Kidney tubule cell (primary cell): ENCODE data around the gene INKA2.
"Not testable (repeated sequence)": the region's sequence is repeated elsewhere in the genome, so short reads cannot be mapped to it uniquely, and the experiment has no call there.

ENCODE experiments used
- DNase-seq: peaks from one replicate; pipeline ENCODE4 v3.0.0-alpha.2; 2018; ENCODE audit warnings: low spot score

Gene INKA2

GRCh38 chr1:111749628-111750027, 10.4 kb upstream of the INKA2 start:
- no peak for DNase-seq

DNA sequence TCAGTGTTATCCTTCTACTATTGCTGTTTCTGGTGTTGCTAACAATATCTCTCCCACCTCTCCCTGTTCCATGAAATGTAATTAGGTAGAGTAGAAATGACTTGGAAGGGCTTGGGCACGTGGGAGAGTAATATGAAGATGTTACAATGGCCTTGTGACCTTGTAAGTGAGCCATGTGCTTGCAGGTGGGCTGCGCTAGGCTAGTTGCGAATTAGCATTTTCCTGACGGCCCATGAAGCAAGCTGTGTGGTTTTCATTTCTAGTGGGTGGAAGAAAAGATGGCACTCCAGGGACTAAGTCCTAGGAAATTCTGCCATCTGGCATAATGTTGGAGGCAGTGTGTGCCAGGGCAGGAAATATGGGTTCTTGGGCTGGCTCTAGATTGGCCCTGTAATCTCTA, 8.8 kb upstream of the INKA2 start:
- DNase-seq = no peak

DNA sequence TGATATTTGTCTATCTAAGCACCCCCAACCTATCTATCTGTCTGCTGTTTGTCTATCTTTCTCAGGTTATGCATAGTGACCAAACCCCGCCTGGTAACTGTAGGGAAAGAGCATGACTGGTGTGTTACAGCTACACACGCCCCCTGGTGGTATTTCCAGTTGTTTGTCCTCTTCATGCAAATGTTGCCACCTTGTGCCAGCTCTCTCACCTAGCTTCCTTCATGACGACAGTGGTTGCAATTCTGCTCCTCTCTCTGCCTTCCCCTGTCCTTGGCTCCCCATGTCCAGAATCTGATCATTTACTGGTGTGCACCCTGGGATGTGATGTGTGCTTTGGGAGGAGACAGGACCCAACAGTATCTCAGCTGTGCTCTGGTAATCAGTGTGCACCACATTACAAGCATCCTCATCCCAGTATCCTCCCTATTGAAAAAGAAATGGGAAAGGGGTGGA, 8.1 kb upstream of the INKA2 start:
- peak; percentile 78 for DNase-seq

DNA sequence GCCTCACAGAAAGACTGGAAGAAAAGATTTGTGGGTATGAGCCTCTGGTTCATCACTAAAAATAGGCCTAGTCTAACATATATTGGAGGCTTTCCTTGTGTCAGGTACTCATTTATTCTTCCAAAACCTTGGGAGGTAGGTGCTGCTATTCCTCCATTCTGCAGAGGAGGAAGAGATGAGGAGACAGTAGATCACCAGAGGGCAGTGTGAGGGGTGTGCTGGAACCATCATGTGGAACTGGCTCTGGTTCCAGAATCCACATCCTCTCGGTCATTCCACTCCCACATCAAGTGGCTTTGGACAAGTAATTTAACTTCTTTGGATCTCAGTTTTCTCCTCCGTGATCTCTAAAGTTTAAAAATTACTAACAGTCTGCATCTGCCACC, 7.4 kb upstream of the INKA2 start:
- no peak for DNase-seq

DNA sequence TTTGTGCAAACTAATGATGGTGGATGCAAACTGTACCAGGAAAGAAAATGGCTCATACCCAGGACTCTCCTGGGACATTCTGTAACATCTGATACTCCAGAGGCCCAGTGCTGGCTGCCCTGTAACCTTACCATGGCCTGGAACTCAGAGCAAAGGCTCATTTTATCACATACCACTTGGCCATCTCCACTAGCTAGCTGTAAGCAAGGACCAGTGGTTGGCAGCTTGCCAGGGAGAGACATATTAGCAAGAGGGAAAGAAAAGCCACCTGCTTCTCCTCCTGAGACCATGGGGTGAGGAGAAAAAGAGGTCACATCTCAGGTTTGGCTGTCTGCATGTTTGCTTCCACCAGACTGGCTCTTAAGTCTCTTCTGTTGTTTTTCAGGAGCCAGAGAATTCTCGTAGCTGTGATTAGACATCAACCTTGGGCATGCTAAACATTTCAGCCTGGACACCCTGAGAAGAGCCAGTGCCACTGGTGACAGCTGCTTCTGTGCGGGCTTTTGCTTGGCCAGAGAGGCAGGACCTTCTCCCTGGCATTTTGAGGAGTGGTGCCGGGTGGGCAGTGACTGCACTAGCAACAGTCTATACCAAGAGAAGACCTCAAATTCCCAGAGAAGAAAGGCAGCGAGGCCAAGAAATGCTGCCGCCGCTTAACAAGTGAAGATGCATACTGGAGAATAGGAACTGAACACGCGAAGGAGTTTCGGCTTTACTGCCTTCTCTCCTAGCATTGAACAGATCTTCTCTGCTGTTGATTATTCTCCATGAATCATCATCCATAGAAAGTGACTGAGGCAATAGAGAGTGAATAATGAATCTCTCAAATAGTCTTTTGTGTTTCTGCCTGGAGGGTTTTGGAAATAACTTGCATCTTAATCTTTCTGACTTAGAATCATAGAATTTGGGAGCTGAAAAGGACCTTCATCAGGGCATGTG, 6.7 kb upstream of the INKA2 start:
- DNase-seq = no peak

- DNase-seq = peak; percentile 54
Measured at GRCh38 chr1:111743679-111744101, 4.5 kb upstream of the INKA2 start.

DNA sequence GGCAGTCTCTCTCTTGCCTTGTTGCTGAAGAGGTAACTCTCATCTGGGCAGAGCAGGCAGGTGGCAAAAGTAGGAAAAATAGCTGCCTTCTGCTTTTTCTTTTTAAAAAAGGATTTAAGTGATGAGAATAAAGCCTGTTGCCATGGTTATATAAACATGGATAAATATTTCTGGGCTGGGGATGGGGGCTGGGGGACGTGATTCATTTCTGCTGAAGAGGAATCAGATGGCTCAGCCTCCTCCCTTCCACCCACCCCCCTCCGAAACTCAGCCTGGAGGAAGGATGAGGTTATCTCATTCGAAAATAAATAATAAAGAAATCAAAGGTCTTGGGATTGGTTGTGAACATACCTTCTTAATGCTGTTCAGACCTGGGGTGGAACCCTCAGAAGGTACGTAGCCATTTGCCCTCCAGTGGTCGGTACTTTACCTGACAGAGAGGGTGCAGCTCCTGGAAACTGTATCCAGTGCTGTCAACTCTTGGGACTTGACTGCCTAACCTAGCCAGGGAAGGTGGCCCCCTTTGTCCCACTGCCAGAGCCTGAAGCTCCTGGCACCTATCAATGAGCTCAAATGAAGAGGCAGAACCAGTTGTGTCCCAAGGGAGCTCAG, 3.8 kb upstream of the INKA2 start:
- DNase-seq = no peak

DNA sequence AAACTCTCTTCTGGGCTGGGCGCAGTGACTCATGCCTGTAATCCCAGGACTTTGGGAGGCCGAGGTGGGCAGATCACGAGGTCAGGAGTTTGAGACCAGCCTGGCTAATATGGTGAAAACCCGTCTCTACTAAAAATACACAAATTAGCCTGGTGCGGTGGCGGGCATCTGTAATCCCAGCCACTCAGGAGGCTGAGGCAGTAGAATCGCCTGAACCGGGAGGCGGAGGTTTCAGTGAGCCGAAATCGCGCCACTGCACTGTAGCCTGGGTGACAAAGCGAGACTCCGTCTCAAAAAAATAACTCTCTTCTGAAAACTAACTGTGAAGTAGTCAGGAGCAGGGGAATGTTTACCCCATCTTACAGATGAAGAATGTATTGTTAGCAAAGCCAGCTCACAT, 3.1 kb upstream of the INKA2 start:
- not testable (repeated sequence) for DNase-seq

- DNase-seq = peak; percentile 66
Measured at GRCh38 chr1:111739925-111740765, 950 bp upstream of the INKA2 start.

- peak; percentile 79 for DNase-seq
Measured at GRCh38 chr1:111738436-111739193, 580 bp downstream of the INKA2 start.

DNA sequence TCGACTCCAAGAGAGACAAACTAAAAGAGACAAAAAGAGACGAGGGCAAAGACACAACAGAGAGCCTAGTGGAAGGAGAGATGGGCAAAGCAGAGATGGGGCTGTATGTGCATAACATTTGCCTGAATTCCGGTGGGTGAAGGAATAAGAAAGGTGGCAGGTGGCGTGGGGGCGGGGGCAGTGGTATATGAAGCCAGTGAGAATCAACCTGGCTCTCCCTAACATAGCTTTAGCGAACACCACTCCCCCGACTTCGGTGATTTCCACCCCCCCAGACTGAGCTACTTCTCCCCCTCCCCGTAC, 1.1 kb downstream of the INKA2 start:
- DNase-seq = no peak

DNA sequence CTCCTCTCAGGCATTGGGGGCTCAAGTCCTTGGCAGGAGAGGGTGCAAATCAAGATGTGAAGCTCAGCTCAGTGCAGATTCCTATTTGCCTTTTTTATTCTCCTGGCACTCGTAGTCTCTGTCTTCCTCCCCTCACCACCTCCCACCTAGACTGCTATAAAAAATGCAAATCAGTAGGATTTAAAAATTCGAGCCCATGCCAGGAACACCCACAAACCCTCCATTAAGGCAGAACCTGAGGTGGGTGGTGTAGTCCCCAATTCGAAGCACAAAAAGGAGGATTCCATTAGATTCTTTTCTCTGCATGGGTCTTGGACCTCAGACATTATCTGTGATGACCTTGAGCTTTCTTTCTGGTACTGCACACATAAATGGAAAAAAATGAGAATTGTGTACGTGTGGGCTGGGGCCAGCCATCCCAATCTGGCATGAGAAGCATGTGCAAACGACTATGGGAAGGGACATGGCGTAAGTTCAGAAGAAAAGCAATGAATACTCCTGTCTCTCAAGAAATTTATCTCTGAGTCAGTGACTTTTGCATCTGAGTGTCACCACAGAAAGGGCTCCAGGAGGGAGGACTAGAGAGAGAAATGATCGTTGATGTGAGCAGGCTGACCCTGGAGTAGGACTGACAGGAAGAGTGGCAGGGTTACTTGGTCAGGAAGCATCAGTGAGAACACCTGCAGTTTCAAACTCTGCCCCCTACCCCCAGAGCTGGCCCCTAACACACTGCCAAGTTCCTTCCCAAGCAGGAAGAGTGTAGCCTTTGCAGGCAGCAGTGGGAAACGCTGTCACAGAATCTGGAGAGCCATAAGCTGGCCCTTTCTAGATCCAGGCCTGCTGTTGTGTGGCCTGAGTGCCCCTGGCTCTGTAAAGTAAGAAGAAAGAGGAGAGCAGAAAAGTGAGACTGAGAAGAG, 1.7 kb downstream of the INKA2 start:
- DNase-seq = no peak

GRCh38 chr1:111736548-111737215, 2.5 kb downstream of the INKA2 start:
- peak; percentile 27 for DNase-seq

- DNase-seq = no peak
Measured at GRCh38 chr1:111735858-111736544, 3.2 kb downstream of the INKA2 start.

GRCh38 chr1:111735321-111735720, 3.9 kb downstream of the INKA2 start:
- DNase-seq = no peak

DNA sequence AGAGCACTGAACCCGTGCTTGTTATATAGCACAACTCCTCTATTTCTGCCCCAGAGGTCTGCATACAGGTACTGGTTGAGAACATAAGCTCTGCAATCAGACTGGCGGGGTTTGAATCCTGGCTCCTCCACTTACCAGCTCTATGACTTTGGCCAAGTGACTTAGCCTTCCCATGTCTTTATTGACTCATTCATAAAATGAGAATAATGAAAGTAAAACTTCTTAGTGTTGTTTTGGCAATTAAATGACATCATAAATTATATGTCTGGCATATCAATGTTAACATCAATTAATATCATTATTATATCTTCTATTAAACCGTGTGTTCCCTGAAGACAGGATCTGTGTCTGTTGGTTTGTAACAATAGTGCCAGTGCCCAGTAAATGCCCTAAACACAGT, 4.3 kb downstream of the INKA2 start:
- no peak for DNase-seq

DNA sequence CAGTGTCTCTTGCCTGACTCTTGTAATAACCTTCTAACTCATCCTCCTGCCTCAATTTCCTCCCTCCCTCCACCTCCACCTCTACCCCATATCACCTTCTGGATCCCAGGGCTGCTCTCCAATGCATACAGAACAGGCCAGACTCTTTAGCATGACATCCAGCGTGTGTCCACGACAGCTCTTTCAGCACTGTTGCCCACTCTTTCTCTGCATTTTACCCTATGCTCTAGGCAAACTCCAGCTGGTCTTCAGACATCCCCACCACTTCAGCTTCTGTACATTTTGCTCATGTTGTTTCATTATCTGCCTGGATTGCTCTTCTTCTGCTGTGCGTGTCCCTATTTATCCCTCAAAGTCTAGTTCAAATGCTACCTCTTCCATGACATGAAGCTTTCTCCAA, 4.8 kb downstream of the INKA2 start:
- DNase-seq = no peak

GRCh38 chr1:111733992-111734341, 5.2 kb downstream of the INKA2 start:
- DNase-seq = no peak

DNA sequence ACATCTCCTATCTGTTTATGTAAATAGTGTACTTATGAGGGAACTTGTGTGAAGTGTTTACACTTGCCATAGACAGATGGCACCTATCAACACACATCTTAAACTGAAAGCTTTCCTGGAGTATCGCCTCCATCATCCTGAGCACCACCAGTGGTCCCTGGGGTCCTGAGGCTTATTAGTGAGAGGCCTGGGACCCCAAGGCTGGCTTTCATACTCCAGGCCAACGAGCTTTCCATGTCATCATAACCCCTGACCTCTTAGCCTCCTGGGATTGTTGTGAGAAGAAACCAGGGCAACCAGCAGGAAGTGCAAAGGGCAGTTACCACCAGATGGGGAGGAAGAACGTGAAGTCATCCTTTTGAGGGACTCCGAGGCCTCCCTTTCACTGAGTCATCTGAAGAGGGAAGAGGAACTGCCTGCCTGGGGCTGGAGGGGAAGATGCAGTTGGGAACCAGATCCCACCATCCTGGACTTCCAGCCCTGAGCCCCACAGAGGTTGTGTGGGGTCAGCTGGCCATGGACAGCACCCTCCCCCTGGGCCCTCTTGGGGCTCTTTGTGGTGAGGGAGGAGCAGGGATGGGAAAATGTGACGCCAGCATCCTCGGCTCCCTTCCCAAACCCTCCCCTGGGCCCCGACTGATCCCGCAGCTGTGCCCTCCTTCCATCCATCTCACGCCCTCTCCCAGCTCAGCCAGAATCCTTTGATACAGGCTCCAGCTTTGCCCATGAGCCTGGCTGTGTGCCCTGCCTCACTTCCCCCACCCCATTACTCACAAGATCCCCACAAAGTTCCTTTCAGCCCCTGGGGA, 5.8 kb downstream of the INKA2 start:
- DNase-seq = peak; percentile 79
